GM18498 (cell line): ENCODE results near the gene MTCH1.

Source experiments
- ATAC-seq: cut with Tn5 transposase; IDR thresholded peaks from one replicate; pipeline ENCODE4 v1.9.1; 2021; ENCODE audit warnings: mild to moderate bottlenecking, moderate library complexity; ENCODE audit not compliant: unreplicated experiment

The MTCH1 gene

GRCh38 chr6:36970892-36971842 lies 14.8 kb downstream of the MTCH1 start:
- no peak for ATAC-seq

- no peak for ATAC-seq
These were observed 15.8 kb downstream of the MTCH1 start for GRCh38 chr6:36969988-36970891.

GRCh38 chr6:36969240-36969691 lies 16.7 kb downstream of the MTCH1 start:
- ATAC-seq: no peak

GRCh38 chr6:36968266-36968977 lies 17.6 kb downstream of the MTCH1 start:
- no peak for ATAC-seq

- no peak for ATAC-seq
These were observed 18.2 kb downstream of the MTCH1 start for GRCh38 chr6:36967757-36968156.

GRCh38 chr6:36967301-36967700 lies 18.7 kb downstream of the MTCH1 start:
- ATAC-seq: no peak

GRCh38 chr6:36964908-36965307 lies 21.1 kb downstream of the MTCH1 start:
- ATAC-seq: no peak

- no peak for ATAC-seq
These were observed 21.6 kb downstream of the MTCH1 start for GRCh38 chr6:36964349-36964748.

GRCh38 chr6:36963451-36964290 lies 22.3 kb downstream of the MTCH1 start:
- ATAC-seq: no peak

- no peak for ATAC-seq
These were observed 23.1 kb downstream of the MTCH1 start for GRCh38 chr6:36962874-36963273.

GRCh38 chr6:36961441-36962435 lies 24.3 kb downstream of the MTCH1 start:
- no peak for ATAC-seq

- ATAC-seq: no peak
These were observed 26.3 kb downstream of the MTCH1 start for GRCh38 chr6:36959555-36960250.

- ATAC-seq: no peak
These were observed 27.0 kb downstream of the MTCH1 start for GRCh38 chr6:36958775-36959554.

GRCh38 chr6:36957773-36958271 lies 28.2 kb downstream of the MTCH1 start:
- ATAC-seq: no peak

- ATAC-seq: no peak
These were observed 29.6 kb downstream of the MTCH1 start for GRCh38 chr6:36956446-36956820.

- no peak for ATAC-seq
These were observed 30.1 kb downstream of the MTCH1 start for GRCh38 chr6:36955671-36956445.

GRCh38 chr6:36955136-36955535 lies 30.9 kb downstream of the MTCH1 start:
- ATAC-seq: no peak
